M059J (cell line): ENCODE measurements around the gene FAM167B. TPM values are rescaled to one million over a fixed set of nuclear protein-coding genes. Genes with fewer than 3 reads are reported as not detected.

Source experiments
- total RNA-seq: library from RNA; depleted of rRNA; stranded (reverse); fragments of >200 nt; shearing (Covaris generic); gene quantifications from 2 replicates; pipeline ENCODE4 v1.2.3, GENCODE V29; 2014; rRNA removed

FAM167B gene
- total RNA-seq, 1 experiment from 2014 or later, result 1.4 TPM

Other genes with a start within 250 kb of the FAM167B start
- 59.2 and 102 TPM in 2 replicates for gene KHDRBS1, start 233.4 kb upstream of the FAM167B start, total RNA-seq
- gene TMEM39B, start 174.3 kb upstream of the FAM167B start, total RNA-seq, result 13.9 and 16.1 TPM in 2 replicates
- 49.8 and 73.0 TPM in 2 replicates for gene KPNA6, start 139.2 kb upstream of the FAM167B start, total RNA-seq
- gene TXLNA, start 67.5 kb upstream of the FAM167B start, total RNA-seq, result 62.5 and 102 TPM in 2 replicates
- 8.8 and 9.4 TPM in 2 replicates for gene CCDC28B, start 46.6 kb upstream of the FAM167B start, total RNA-seq
- 6.9 and 8.7 TPM in 2 replicates for gene IQCC, start 41.6 kb upstream of the FAM167B start, total RNA-seq
- gene DCDC2B, start 38.1 kb upstream of the FAM167B start, total RNA-seq, result not detected in 2 replicates
- 12.0 and 12.3 TPM in 2 replicates for gene TMEM234, start 24.9 kb upstream of the FAM167B start, total RNA-seq
- gene EIF3I, start 24.8 kb upstream of the FAM167B start, total RNA-seq, result 517 and 553 TPM in 2 replicates
- gene LCK, start 4.0 kb downstream of the FAM167B start, total RNA-seq, result 0.12 TPM in 1 of 2 replicates, not detected in the other
- 158 and 171 TPM in 2 replicates for gene HDAC1, start 44.9 kb downstream of the FAM167B start, total RNA-seq
- gene MARCKSL1, start 89.0 kb downstream of the FAM167B start, total RNA-seq, result 73.3 and 110 TPM in 2 replicates
- gene FAM229A, start 115.3 kb downstream of the FAM167B start, total RNA-seq, result 0.42 and 1.2 TPM in 2 replicates
- 0.07 TPM in 1 of 2 replicates, not detected in the other for gene TSSK3, start 115.3 kb downstream of the FAM167B start, total RNA-seq
- 86.0 and 91.7 TPM in 2 replicates for gene BSDC1, start 147.2 kb downstream of the FAM167B start, total RNA-seq
- gene ZBTB8B, start 217.8 kb downstream of the FAM167B start, total RNA-seq, result 0.02 and 0.32 TPM in 2 replicates